ENCODE results near the gene MSLN. TPM values are rescaled to one million over a fixed set of nuclear protein-coding genes. Genes with fewer than 3 reads are reported as not detected.

MSLN gene
- total RNA-seq, 1 donor = 0.21 TPM

GRCh38 chr16:759110-759910 lies 1.2 kb upstream of the MSLN start:
- peaks cover 25% of the 10 kb centered on the region for H3K4me1 ChIP-seq (ENCODE audit: insufficient read depth, low read length)
- H3K27me3 ChIP-seq (ENCODE audit: insufficient read depth, low read length) = no peaks in the 10 kb centered on the region
- H3K9me3 ChIP-seq (ENCODE audit: low read depth, low read length) = no peaks in the 10 kb centered on the region
- H3K4me3 ChIP-seq (ENCODE audit: low read length) = no peak overlapping the region

- Histone ChIP-seq H3K9me3 (ENCODE audit: low read depth, low read length) (no peaks in the 10 kb centered on the region), H3K27me3 (ENCODE audit: insufficient read depth, low read length) (no peaks in the 10 kb centered on the region), H3K4me1 (ENCODE audit: insufficient read depth, low read length) (peaks cover 18% of the 10 kb centered on the region), H3K4me3 (ENCODE audit: low read length) (no peak overlapping the region)
Measured at GRCh38 chr16:760065-760464, 469 bp upstream of the MSLN start.

- no peak overlapping the region for H3K4me3 ChIP-seq (ENCODE audit: low read length)
- H3K4me1 ChIP-seq (ENCODE audit: insufficient read depth, low read length) = peaks cover 8% of the 10 kb centered on the region
- no peaks in the 10 kb centered on the region for H3K9me3 ChIP-seq (ENCODE audit: low read depth, low read length)
- H3K27me3 ChIP-seq (ENCODE audit: insufficient read depth, low read length) = no peaks in the 10 kb centered on the region
Measured at GRCh38 chr16:761625-762513, 1.3 kb downstream of the MSLN start.

GRCh38 chr16:762595-763268 lies 2.2 kb downstream of the MSLN start:
- Histone ChIP-seq H3K9me3 (ENCODE audit: low read depth, low read length) (no peaks in the 10 kb centered on the region), H3K27me3 (ENCODE audit: insufficient read depth, low read length) (no peaks in the 10 kb centered on the region), H3K4me3 (ENCODE audit: low read length) (no peak overlapping the region), H3K4me1 (ENCODE audit: insufficient read depth, low read length) (peaks cover 4% of the 10 kb centered on the region)

- Histone ChIP-seq H3K27me3 (ENCODE audit: insufficient read depth, low read length) (no peaks in the 10 kb centered on the region), H3K4me3 (ENCODE audit: low read length) (no peak overlapping the region), H3K9me3 (ENCODE audit: low read depth, low read length) (no peaks in the 10 kb centered on the region), H3K4me1 (ENCODE audit: insufficient read depth, low read length) (no peaks in the 10 kb centered on the region)
Measured at GRCh38 chr16:763369-764183, 3.0 kb downstream of the MSLN start.

- Histone ChIP-seq H3K4me1 (ENCODE audit: insufficient read depth, low read length) (no peaks in the 10 kb centered on the region), H3K4me3 (ENCODE audit: low read length) (no peak overlapping the region), H3K9me3 (ENCODE audit: low read depth, low read length) (no peaks in the 10 kb centered on the region), H3K27me3 (ENCODE audit: insufficient read depth, low read length) (no peaks in the 10 kb centered on the region)
Measured at GRCh38 chr16:764184-764750, 3.7 kb downstream of the MSLN start.

GRCh38 chr16:764848-765487 lies 4.4 kb downstream of the MSLN start:
- no peaks in the 10 kb centered on the region for H3K9me3 ChIP-seq (ENCODE audit: low read depth, low read length)
- H3K4me3 ChIP-seq (ENCODE audit: low read length) = no peak overlapping the region
- no peaks in the 10 kb centered on the region for H3K4me1 ChIP-seq (ENCODE audit: insufficient read depth, low read length)
- no peaks in the 10 kb centered on the region for H3K27me3 ChIP-seq (ENCODE audit: insufficient read depth, low read length)

GRCh38 chr16:765488-765865 lies 4.9 kb downstream of the MSLN start:
- Histone ChIP-seq H3K27me3 (ENCODE audit: insufficient read depth, low read length) (no peaks in the 10 kb centered on the region), H3K4me3 (ENCODE audit: low read length) (no peak overlapping the region), H3K4me1 (ENCODE audit: insufficient read depth, low read length) (no peaks in the 10 kb centered on the region), H3K9me3 (ENCODE audit: low read depth, low read length) (no peaks in the 10 kb centered on the region)

- H3K4me3 ChIP-seq (ENCODE audit: low read length) = no peak overlapping the region
- H3K4me1 ChIP-seq (ENCODE audit: insufficient read depth, low read length) = no peaks in the 10 kb centered on the region
- H3K27me3 ChIP-seq (ENCODE audit: insufficient read depth, low read length) = no peaks in the 10 kb centered on the region
- no peaks in the 10 kb centered on the region for H3K9me3 ChIP-seq (ENCODE audit: low read depth, low read length)
Measured at GRCh38 chr16:766008-766819, 5.7 kb downstream of the MSLN start.

GRCh38 chr16:766820-767640 lies 6.5 kb downstream of the MSLN start:
- no peaks in the 10 kb centered on the region for H3K27me3 ChIP-seq (ENCODE audit: insufficient read depth, low read length)
- H3K4me1 ChIP-seq (ENCODE audit: insufficient read depth, low read length) = no peaks in the 10 kb centered on the region
- H3K9me3 ChIP-seq (ENCODE audit: low read depth, low read length) = no peaks in the 10 kb centered on the region
- no peak overlapping the region for H3K4me3 ChIP-seq (ENCODE audit: low read length)

- Histone ChIP-seq H3K9me3 (ENCODE audit: low read depth, low read length) (no peaks in the 10 kb centered on the region), H3K4me3 (ENCODE audit: low read length) (no peak overlapping the region), H3K27me3 (ENCODE audit: insufficient read depth, low read length) (no peaks in the 10 kb centered on the region), H3K4me1 (ENCODE audit: insufficient read depth, low read length) (no peaks in the 10 kb centered on the region)
Measured at GRCh38 chr16:767743-768235, 7.3 kb downstream of the MSLN start.

GRCh38 chr16:768428-768827 lies 7.9 kb downstream of the MSLN start:
- H3K4me1 ChIP-seq (ENCODE audit: insufficient read depth, low read length) = no peaks in the 10 kb centered on the region
- H3K4me3 ChIP-seq (ENCODE audit: low read length) = no peak overlapping the region
- no peaks in the 10 kb centered on the region for H3K27me3 ChIP-seq (ENCODE audit: insufficient read depth, low read length)
- no peaks in the 10 kb centered on the region for H3K9me3 ChIP-seq (ENCODE audit: low read depth, low read length)
